H9 (cell line): Measurements from ENCODE around the gene TRPM8. TPM values are rescaled to one million over a fixed set of nuclear protein-coding genes. Genes with fewer than 3 reads are reported as not detected.

Experiments
- DNase-seq: peaks from one replicate; pipeline ENCODE4 v3.0.0-alpha.2; 2017
- H2AFZ ChIP-seq: one replicate; pipeline ENCODE4 v1.6.1; 2013; ENCODE audit warnings: mild to moderate bottlenecking, low read length, control low read depth, moderate library complexity
- H2AK5ac ChIP-seq: 2 replicates; pipeline ENCODE4 v1.6.1; 2013; ENCODE audit warnings: low read length, control low read depth, mixed read lengths; ENCODE audit not compliant: insufficient read length
- H2BK120ac ChIP-seq: one replicate; pipeline ENCODE4 v1.6.1; 2013; ENCODE audit warnings: low read depth, mild to moderate bottlenecking, low read length, control low read depth, inconsistent platforms; ENCODE audit not compliant: poor library complexity, severe bottlenecking
- H2BK12ac ChIP-seq: 2 replicates; pipeline ENCODE4 v1.6.1; 2013; ENCODE audit warnings: low read length, control low read depth, mixed read lengths, low read depth; ENCODE audit not compliant: insufficient read length
- H2BK15ac ChIP-seq: 2 replicates; pipeline ENCODE4 v1.6.1; 2013; ENCODE audit warnings: low read depth, low read length, control low read depth
- H2BK20ac ChIP-seq: one replicate; pipeline ENCODE4 v1.6.1; 2013; ENCODE audit warnings: low read depth, mild to moderate bottlenecking, low read length, control low read depth, inconsistent platforms; ENCODE audit not compliant: poor library complexity, severe bottlenecking
- H2BK5ac ChIP-seq: 2 replicates; pipeline ENCODE4 v1.6.1; 2013; ENCODE audit warnings: low read length, control low read depth, mixed read lengths; ENCODE audit not compliant: insufficient read length
- H3K14ac ChIP-seq: 2 replicates; pipeline ENCODE4 v1.6.1; 2013; ENCODE audit warnings: low read length, control low read depth; ENCODE audit not compliant: insufficient read depth
- H3K18ac ChIP-seq: 2 replicates; pipeline ENCODE4 v1.6.1; 2013; ENCODE audit warnings: low read depth, mild to moderate bottlenecking, mixed read lengths, low read length, control low read depth; ENCODE audit not compliant: insufficient read length
- H3K23ac ChIP-seq: 2 replicates; pipeline ENCODE4 v1.6.1; 2013; ENCODE audit warnings: low read length, control low read depth, mixed read lengths, low read depth; ENCODE audit not compliant: insufficient read length
- H3K23me2 ChIP-seq: 2 replicates; pipeline ENCODE4 v1.6.1; 2013; ENCODE audit warnings: low read depth, mild to moderate bottlenecking, mixed read lengths, low read length, control low read depth; ENCODE audit not compliant: insufficient read length, poor library complexity, severe bottlenecking
- H3K27ac ChIP-seq: 2 replicates; pipeline ENCODE4 v1.5.1; 2013; ENCODE audit warnings: low read length, control low read depth, mixed read lengths, low read depth; ENCODE audit not compliant: insufficient read length
- H3K27me3 ChIP-seq: 2 replicates; pipeline ENCODE4 v1.6.1; 2013; ENCODE audit warnings: low read length, control low read depth, inconsistent platforms; ENCODE audit not compliant: insufficient read depth
- H3K4ac ChIP-seq: 2 replicates; pipeline ENCODE4 v1.6.1; 2013; ENCODE audit warnings: low read depth, mild to moderate bottlenecking, control low read depth, inconsistent platforms, low read length, moderate library complexity
- H3K4me1 ChIP-seq: 2 replicates; pipeline ENCODE4 v1.6.1; 2013; ENCODE audit warnings: low read length, control low read depth, inconsistent platforms; ENCODE audit not compliant: insufficient read depth
- H3K4me2 ChIP-seq: 2 replicates; pipeline ENCODE4 v1.6.1; 2013; ENCODE audit warnings: low read length, control low read depth, mixed read lengths; ENCODE audit not compliant: insufficient read length, insufficient read depth
- H3K56ac ChIP-seq: 2 replicates; pipeline ENCODE4 v1.6.1; 2013; ENCODE audit warnings: low read depth, mild to moderate bottlenecking, mixed read lengths, low read length, control low read depth; ENCODE audit not compliant: insufficient read length
- H3K79me1 ChIP-seq: 2 replicates; pipeline ENCODE4 v1.6.1; 2013; ENCODE audit warnings: low read depth, mild to moderate bottlenecking, moderate library complexity, low read length, control low read depth, inconsistent platforms; ENCODE audit not compliant: insufficient read depth, poor library complexity, severe bottlenecking
- H3K79me2 ChIP-seq: 2 replicates; pipeline ENCODE4 v1.6.1; 2013; ENCODE audit warnings: low read length, control low read depth, inconsistent platforms; ENCODE audit not compliant: insufficient read depth
- H3K9ac ChIP-seq: 2 replicates; pipeline ENCODE4 v1.6.1; 2013; ENCODE audit warnings: low read length, control low read depth, mixed read lengths; ENCODE audit not compliant: insufficient read length; ENCODE audit errors: extremely low read depth
- H3K9me3 ChIP-seq: one replicate; pipeline ENCODE4 v1.6.1; 2013; ENCODE audit warnings: low read depth, low read length, inconsistent platforms; ENCODE audit not compliant: control insufficient read depth
- H3T11ph ChIP-seq: one replicate; pipeline ENCODE4 v1.6.1; 2013; ENCODE audit warnings: mild to moderate bottlenecking, low read length, control low read depth, inconsistent platforms
- H4K20me1 ChIP-seq: one replicate; pipeline ENCODE4 v1.6.1; 2013; ENCODE audit not compliant: control insufficient read depth, insufficient read length, insufficient read depth
- H4K5ac ChIP-seq: 2 replicates; pipeline ENCODE4 v1.6.1; 2013; ENCODE audit warnings: low read depth, mild to moderate bottlenecking, mixed read lengths, low read length, control low read depth; ENCODE audit not compliant: insufficient read length
- H4K8ac ChIP-seq: replicated peaks from 2 replicates; pipeline ENCODE4 v1.6.1; 2013; ENCODE audit warnings: low read length, control low read depth, mixed read lengths, low read depth; ENCODE audit not compliant: insufficient read length
- H4K91ac ChIP-seq: 2 replicates; pipeline ENCODE4 v1.6.1; 2013; ENCODE audit warnings: low read depth, mild to moderate bottlenecking, moderate library complexity, mixed read lengths, low read length, control low read depth; ENCODE audit not compliant: insufficient read length
- H3K27ac Mint-ChIP-seq, 3 experiments: 2 replicates in 2 of 3; 3 replicates in 1 of 3; pipeline ENCODE4 v1.8.0; 2020 to 2021; ENCODE audit warnings: mixed read lengths in 3 of 3, mild to moderate bottlenecking in 1 of 3, moderate library complexity in 1 of 3
- H3K27me3 Mint-ChIP-seq: 2 replicates; pipeline ENCODE4 v1.8.0; 2021; ENCODE audit warnings: low read depth, mild to moderate bottlenecking, moderate library complexity, mixed read lengths
- H3K36me3 Mint-ChIP-seq, 3 experiments: 2 replicates in 2 of 3; 3 replicates in 1 of 3; pipeline ENCODE4 v1.8.0; 2020 to 2021; ENCODE audit warnings: low read depth in 3 of 3, mixed read lengths in 3 of 3; ENCODE audit not compliant: insufficient read depth in 1 of 3
- H3K4me1 Mint-ChIP-seq, 2 experiments: 2 replicates each; pipeline ENCODE4 v1.8.0; 2020; ENCODE audit warnings: mixed read lengths in 2 of 2
- H3K4me3 Mint-ChIP-seq, 2 experiments: 2 replicates in 1 of 2; 3 replicates in 1 of 2; pipeline ENCODE4 v1.8.0; 2020 to 2021; ENCODE audit warnings: mild to moderate bottlenecking in 2 of 2, mixed read lengths in 2 of 2, moderate library complexity in 1 of 2
- H3K9me3 Mint-ChIP-seq, 2 experiments: 2 replicates in 1 of 2; 3 replicates in 1 of 2; pipeline ENCODE4 v1.8.0; 2020; ENCODE audit warnings: mild to moderate bottlenecking in 2 of 2, mixed read lengths in 2 of 2, moderate library complexity in 1 of 2
- CTCF ChIP-seq: fragments of 200-600 bp; sonication (generic); conservative IDR thresholded peaks from 3 replicates; pipeline ENCODE4 v1.8.0; 2021; ENCODE audit warnings: antibody characterized with exemption, mild to moderate bottlenecking
- WGBS: extraction: QIAGEN DNeasy Blood & Tissue Kit; methylation state at CpG from one replicate; pipeline ENCODE4 v1.1.7; 2013; ENCODE audit warnings: missing lambda C conversion rate, low lambda C conversion rate, mixed read lengths; ENCODE audit not compliant: insufficient read length; ENCODE audit errors: extremely low coverage; 5-methylcytosine and 5-hydroxymethylcytosine counted together
- total RNA-seq: library from RNA; stranded (reverse); gene quantifications from 2 replicates; pipeline ENCODE4 v1.2.1, GENCODE V29; 2021

Gene TRPM8
- total RNA-seq, 1 experiment from 2014 or later, result 0.28 TPM

DNA sequence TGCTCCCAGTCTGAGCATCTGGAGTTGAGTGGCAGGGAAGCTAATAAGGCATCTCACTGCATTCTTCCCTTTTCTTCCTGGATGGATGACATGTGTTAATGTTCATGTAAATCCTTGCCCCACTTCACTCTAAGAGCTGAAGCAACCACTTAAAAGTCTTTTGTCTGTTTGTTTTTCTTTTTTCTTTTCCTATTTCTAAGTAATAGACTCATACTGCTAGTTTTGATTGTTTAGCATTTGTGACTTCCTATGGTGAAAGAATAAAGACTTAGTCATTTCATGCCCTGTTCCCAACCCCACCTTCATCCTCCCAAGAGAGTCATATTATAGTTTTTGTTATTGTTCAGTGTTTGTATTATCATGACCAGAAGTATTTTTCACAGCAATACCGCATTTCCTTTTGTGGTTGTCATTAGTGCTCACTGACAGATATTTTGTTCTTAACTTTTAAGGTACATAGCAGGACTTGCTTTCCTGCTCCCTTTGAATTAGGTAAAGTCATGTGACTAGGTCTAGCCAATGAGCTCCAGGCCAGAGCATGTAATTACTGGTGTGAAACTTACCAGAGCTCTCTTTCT lies 115.2 kb downstream of the TRPM8 start:
- Histone ChIP-seq H3K56ac (no peak overlapping the region), H3K23ac (no peak overlapping the region), H3K27ac (no peak overlapping the region), H2BK12ac (no peak overlapping the region), H3K4ac (no peak overlapping the region), H3K18ac (no peak overlapping the region), H4K8ac (no peak overlapping the region), H4K91ac (no peak overlapping the region), H2BK20ac (no peak overlapping the region), H3K9ac (no peak overlapping the region), H4K5ac (no peak overlapping the region), H2BK5ac (no peak overlapping the region), H3K27me3 (no peaks in the 10 kb centered on the region), H3K14ac (no peak overlapping the region), H3K9me3 (no peaks in the 10 kb centered on the region), H2AFZ (no peak overlapping the region), H3K79me2 (no peaks in the 10 kb centered on the region), H3K79me1 (no peaks in the 10 kb centered on the region), H2AK5ac (no peak overlapping the region), H4K20me1 (no peaks in the 10 kb centered on the region), H2BK120ac (no peak overlapping the region), H3K4me1 (no peaks in the 10 kb centered on the region), H3K4me2 (no peak overlapping the region), H3T11ph (no peak overlapping the region), H3K23me2 (no peaks in the 10 kb centered on the region), H2BK15ac (no peak overlapping the region)
- TF ChIP-seq CTCF, result no peak
- Mint-ChIP-seq H3K27me3 (peaks cover 13% of the 10 kb centered on the region), H3K4me1 (no peaks in the 10 kb centered on the region), H3K27ac (no peak overlapping the region), H3K36me3 (peaks cover 0 to 4% (median 0%) of the 10 kb centered on the region in 3 experiments; a peak in 1 of 7 replicates), H3K4me3 (no peak overlapping the region), H3K9me3 (peaks cover 4 to 5% of the 10 kb centered on the region in 2 experiments; a peak in 3 of 5 replicates)
- WGBS, result no CpG with 5 or more reads among the region's 1 CpG
- DNase-seq, result no peak
